GM23338 (cell line): ENCODE measurements around the gene AHNAK2. TPM values are rescaled to one million over a fixed set of nuclear protein-coding genes. Genes with fewer than 3 reads are reported as not detected.

Experiments
- ATAC-seq: fragments of 200-7000 bp; cut with Tn5 transposase; 3 replicates; pipeline ENCODE4 v1.9.1; 2020
- DNase-seq: peaks from one replicate; pipeline ENCODE4 v3.0.0-alpha.2; 2015; ENCODE audit warnings: low spot score
- H2AFZ ChIP-seq: fragments of 200-600 bp; sonication (generic); 2 replicates; pipeline ENCODE4 v1.8.0; 2016; ENCODE audit warnings: antibody characterized with exemption, mild to moderate bottlenecking, moderate library complexity
- H3F3A ChIP-seq: fragments of 200-600 bp; sonication (generic); replicated peaks from 2 replicates; pipeline ENCODE4 v1.8.0; 2017; ENCODE audit warnings: antibody characterized with exemption, mixed run types, low read depth
- H3K27ac ChIP-seq: fragments of 200-600 bp; sonication (generic); 2 replicates; pipeline ENCODE4 v1.6.1; 2016; ENCODE audit warnings: low read depth
- H3K27me3 ChIP-seq: fragments of 200-600 bp; sonication (generic); 2 replicates; pipeline ENCODE4 v1.8.0; 2016; ENCODE audit warnings: mild to moderate bottlenecking, mixed run types, moderate library complexity; ENCODE audit not compliant: insufficient read depth
- H3K36me3 ChIP-seq: fragments of 200-600 bp; sonication (generic); 2 replicates; pipeline ENCODE4 v1.8.0; 2016; ENCODE audit warnings: mild to moderate bottlenecking; ENCODE audit not compliant: insufficient read depth
- H3K4me1 ChIP-seq: fragments of 200-600 bp; sonication (generic); 2 replicates; pipeline ENCODE4 v1.8.0; 2016; ENCODE audit warnings: mild to moderate bottlenecking, moderate library complexity; ENCODE audit not compliant: insufficient read depth
- H3K4me2 ChIP-seq: fragments of 200-600 bp; sonication (generic); 2 replicates; pipeline ENCODE4 v1.7.1; 2017; ENCODE audit warnings: mixed run types
- H3K4me3 ChIP-seq: fragments of 200-600 bp; sonication (generic); 2 replicates; pipeline ENCODE4 v1.6.1; 2016; ENCODE audit warnings: mixed run types
- H3K79me2 ChIP-seq: fragments of 200-600 bp; sonication (generic); replicated peaks from 2 replicates; pipeline ENCODE4 v1.8.0; 2017; ENCODE audit warnings: mild to moderate bottlenecking; ENCODE audit not compliant: insufficient read depth
- H3K9me2 ChIP-seq: fragments of 200-600 bp; sonication (generic); 2 replicates; pipeline ENCODE4 v1.8.0; 2017; ENCODE audit not compliant: insufficient read depth
- H4K20me1 ChIP-seq: fragments of 200-600 bp; sonication (generic); replicated peaks from 2 replicates; pipeline ENCODE4 v1.8.0; 2017; ENCODE audit warnings: mild to moderate bottlenecking; ENCODE audit not compliant: insufficient read depth
- H3K27ac Mint-ChIP-seq: 2 replicates; pipeline ENCODE4 v1.8.0; 2020; ENCODE audit warnings: inconsistent platforms, mild to moderate bottlenecking, moderate library complexity, mixed read lengths
- H3K27me3 Mint-ChIP-seq: 3 replicates; pipeline ENCODE4 v1.8.0; 2022; ENCODE audit warnings: low read depth, mild to moderate bottlenecking, moderate library complexity, mixed read lengths, inconsistent platforms; ENCODE audit not compliant: insufficient read depth, poor library complexity
- H3K36me3 Mint-ChIP-seq: 3 replicates; pipeline ENCODE4 v1.8.0; 2021; ENCODE audit warnings: low read depth, mild to moderate bottlenecking, inconsistent platforms, moderate library complexity, mixed read lengths
- H3K4me1 Mint-ChIP-seq: 3 replicates; pipeline ENCODE4 v1.8.0; 2020; ENCODE audit warnings: mild to moderate bottlenecking, inconsistent platforms, mixed read lengths
- H3K4me3 Mint-ChIP-seq: 3 replicates; pipeline ENCODE4 v1.8.0; 2021; ENCODE audit warnings: moderate library complexity, mild to moderate bottlenecking, inconsistent platforms, mixed read lengths
- H3K9me3 Mint-ChIP-seq: 3 replicates; pipeline ENCODE4 v1.8.0; 2020; ENCODE audit warnings: moderate library complexity, mild to moderate bottlenecking, inconsistent platforms, mixed read lengths
- CREB1 ChIP-seq: fragments of 250-450 bp; sonication (Bioruptor Pico); IDR thresholded peaks from 2 replicates; pipeline ENCODE4 v1.5.0; 2020; ENCODE audit warnings: low read depth, mild to moderate bottlenecking, moderate library complexity
- CTCF ChIP-seq, 2 experiments: fragments of 200-600 bp in 1 of 2; sonication (generic) in 1 of 2; conservative IDR thresholded peaks; 2 replicates each; pipeline versions ENCODE4 v1.5.1 to v1.6.1; 2016 to 2017; ENCODE audit warnings: antibody characterized with exemption in 2 of 2, low read depth in 2 of 2, mild to moderate bottlenecking in 2 of 2, moderate library complexity in 1 of 2
- EZH2 ChIP-seq: fragments of 200-600 bp; sonication (generic); IDR thresholded peaks from one replicate; pipeline ENCODE4 v1.8.0; 2017; ENCODE audit warnings: antibody characterized with exemption, mild to moderate bottlenecking, low read depth; ENCODE audit not compliant: unreplicated experiment
- EZH2phosphoT487 ChIP-seq: fragments of 200-600 bp; sonication (generic); IDR thresholded peaks from one replicate; pipeline ENCODE4 v1.8.1; 2018; ENCODE audit warnings: antibody characterized with exemption; ENCODE audit not compliant: unreplicated experiment
- JUNB ChIP-seq: IDR thresholded peaks from one replicate; pipeline ENCODE4 v1.6.1; 2016; ENCODE audit warnings: antibody characterized with exemption; ENCODE audit not compliant: unreplicated experiment
- NANOG ChIP-seq: IDR thresholded peaks from 2 replicates; pipeline ENCODE4 v1.6.1; 2016; ENCODE audit warnings: antibody characterized with exemption, borderline replicate concordance
- POLR2AphosphoS5 ChIP-seq: IDR thresholded peaks from 2 replicates; pipeline ENCODE4 v1.6.1; 2016; ENCODE audit warnings: antibody characterized with exemption, low read depth
- REST ChIP-seq: IDR thresholded peaks from one replicate; pipeline ENCODE4 v1.6.1; 2018; ENCODE audit warnings: antibody characterized with exemption; ENCODE audit not compliant: unreplicated experiment
- STAT1 ChIP-seq: IDR thresholded peaks from one replicate; pipeline ENCODE4 v1.6.1; 2016; ENCODE audit warnings: antibody characterized with exemption; ENCODE audit not compliant: unreplicated experiment
- ZNF114 ChIP-seq: fragments of 250-450 bp; sonication (Bioruptor Pico); IDR thresholded peaks from 2 replicates; pipeline ENCODE4 v1.5.0; 2020; ENCODE audit warnings: mild to moderate bottlenecking, moderate library complexity
- ZNF331 ChIP-seq: fragments of 250-450 bp; sonication (Bioruptor Pico); IDR thresholded peaks from 2 replicates; pipeline ENCODE4 v1.5.0; 2020; ENCODE audit warnings: low read depth, mild to moderate bottlenecking, moderate library complexity
- polyA plus RNA-seq: library from polyadenylated mRNA; unstranded; fragments of >200 nt; fragmentation: Nextera tagmentation; extraction: Ambion mirVana; gene quantifications from 2 replicates; pipeline ENCODE4 v1.2.1, GENCODE V29; 2016
- total RNA-seq: library from RNA; depleted of rRNA; stranded (reverse); fragments of >200 nt; shearing (Covaris generic); gene quantifications from 2 replicates; pipeline ENCODE4 v1.2.3, GENCODE V29; 2014
- TF ChIP-seq, protein P1 (sequence below): IDR thresholded peaks from 2 replicates; pipeline ENCODE4 v1.6.1; 2016; ENCODE audit warnings: antibody characterized with exemption
- TF ChIP-seq, protein P2 (sequence below): fragments of 250-450 bp; sonication (Bioruptor Pico); IDR thresholded peaks from 2 replicates; pipeline ENCODE4 v1.5.0; 2020; ENCODE audit warnings: mild to moderate bottlenecking, moderate library complexity

Gene AHNAK2
- total and polyA plus RNA-seq, 2 experiments from 2014 or later: 1.1 to 2.6 TPM

DNA sequence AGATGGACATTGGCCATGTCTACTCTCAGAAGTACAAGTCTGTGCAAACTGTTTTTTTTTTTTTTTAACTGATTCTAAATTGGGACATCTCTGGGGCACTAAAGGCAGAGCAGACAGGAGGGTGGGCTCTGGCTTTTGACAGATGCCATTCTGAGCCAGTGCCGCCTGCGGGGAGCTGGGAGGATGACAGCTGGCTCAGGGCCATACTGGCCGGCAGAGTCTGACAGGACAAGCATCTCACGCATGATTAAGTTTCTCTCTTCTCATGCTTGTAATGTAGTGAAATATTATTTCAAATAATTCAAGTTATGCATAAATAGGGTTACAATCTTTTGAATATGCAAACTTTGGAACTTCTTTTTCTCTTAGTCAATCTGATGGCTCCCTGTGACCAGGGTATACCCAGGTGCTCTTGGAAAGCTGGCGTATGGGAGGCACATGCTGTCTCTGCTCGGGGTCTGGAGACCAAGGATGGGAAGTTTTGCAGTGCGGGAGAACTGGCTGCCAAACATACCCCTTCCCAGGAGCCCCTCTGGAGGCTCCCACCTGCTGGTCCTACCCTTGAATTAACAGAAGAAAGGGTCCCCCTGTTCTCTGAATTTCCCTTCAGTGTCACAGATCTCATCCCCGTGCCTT lies 35.1 kb upstream of the AHNAK2 start:
- Histone ChIP-seq H3K27ac (peak overlapping the region; percentile 19; the same call in 1 of the 2 replicates), H3K4me2 (no peak overlapping the region), H3K79me2 (peaks cover 94% of the 10 kb centered on the region), H3K27me3 (no peaks in the 10 kb centered on the region), H2AFZ (no peak overlapping the region), H3K9me2 (no peaks in the 10 kb centered on the region), H4K20me1 (peaks cover 69% of the 10 kb centered on the region), H3K36me3 (peaks cover 13% of the 10 kb centered on the region), H3K4me3 (no peak overlapping the region), H3K4me1 (peaks cover 25% of the 10 kb centered on the region), H3F3A (no peaks in the 10 kb centered on the region)
- DNase-seq: no peak
- TF ChIP-seq CTCF (conservative IDR thresholded peaks at IDR 0.05; ENCODE audit: low read depth in 2 of 2) (no peak), CREB1 (CRISPR knock-in tag) (no peak), EZH2phosphoT487 (no peak), STAT1 (no peak), JUNB (no peak), NANOG (no peak), REST (no peak), POLR2AphosphoS5 (no peak), EZH2 (no peak), ZNF331 (no peak), ZNF114 (CRISPR knock-in tag) (no peak)
- TF ChIP-seq, protein P1, sequence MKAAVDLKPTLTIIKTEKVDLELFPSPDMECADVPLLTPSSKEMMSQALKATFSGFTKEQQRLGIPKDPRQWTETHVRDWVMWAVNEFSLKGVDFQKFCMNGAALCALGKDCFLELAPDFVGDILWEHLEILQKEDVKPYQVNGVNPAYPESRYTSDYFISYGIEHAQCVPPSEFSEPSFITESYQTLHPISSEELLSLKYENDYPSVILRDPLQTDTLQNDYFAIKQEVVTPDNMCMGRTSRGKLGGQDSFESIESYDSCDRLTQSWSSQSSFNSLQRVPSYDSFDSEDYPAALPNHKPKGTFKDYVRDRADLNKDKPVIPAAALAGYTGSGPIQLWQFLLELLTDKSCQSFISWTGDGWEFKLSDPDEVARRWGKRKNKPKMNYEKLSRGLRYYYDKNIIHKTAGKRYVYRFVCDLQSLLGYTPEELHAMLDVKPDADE: no peak
- TF ChIP-seq, protein P2, sequence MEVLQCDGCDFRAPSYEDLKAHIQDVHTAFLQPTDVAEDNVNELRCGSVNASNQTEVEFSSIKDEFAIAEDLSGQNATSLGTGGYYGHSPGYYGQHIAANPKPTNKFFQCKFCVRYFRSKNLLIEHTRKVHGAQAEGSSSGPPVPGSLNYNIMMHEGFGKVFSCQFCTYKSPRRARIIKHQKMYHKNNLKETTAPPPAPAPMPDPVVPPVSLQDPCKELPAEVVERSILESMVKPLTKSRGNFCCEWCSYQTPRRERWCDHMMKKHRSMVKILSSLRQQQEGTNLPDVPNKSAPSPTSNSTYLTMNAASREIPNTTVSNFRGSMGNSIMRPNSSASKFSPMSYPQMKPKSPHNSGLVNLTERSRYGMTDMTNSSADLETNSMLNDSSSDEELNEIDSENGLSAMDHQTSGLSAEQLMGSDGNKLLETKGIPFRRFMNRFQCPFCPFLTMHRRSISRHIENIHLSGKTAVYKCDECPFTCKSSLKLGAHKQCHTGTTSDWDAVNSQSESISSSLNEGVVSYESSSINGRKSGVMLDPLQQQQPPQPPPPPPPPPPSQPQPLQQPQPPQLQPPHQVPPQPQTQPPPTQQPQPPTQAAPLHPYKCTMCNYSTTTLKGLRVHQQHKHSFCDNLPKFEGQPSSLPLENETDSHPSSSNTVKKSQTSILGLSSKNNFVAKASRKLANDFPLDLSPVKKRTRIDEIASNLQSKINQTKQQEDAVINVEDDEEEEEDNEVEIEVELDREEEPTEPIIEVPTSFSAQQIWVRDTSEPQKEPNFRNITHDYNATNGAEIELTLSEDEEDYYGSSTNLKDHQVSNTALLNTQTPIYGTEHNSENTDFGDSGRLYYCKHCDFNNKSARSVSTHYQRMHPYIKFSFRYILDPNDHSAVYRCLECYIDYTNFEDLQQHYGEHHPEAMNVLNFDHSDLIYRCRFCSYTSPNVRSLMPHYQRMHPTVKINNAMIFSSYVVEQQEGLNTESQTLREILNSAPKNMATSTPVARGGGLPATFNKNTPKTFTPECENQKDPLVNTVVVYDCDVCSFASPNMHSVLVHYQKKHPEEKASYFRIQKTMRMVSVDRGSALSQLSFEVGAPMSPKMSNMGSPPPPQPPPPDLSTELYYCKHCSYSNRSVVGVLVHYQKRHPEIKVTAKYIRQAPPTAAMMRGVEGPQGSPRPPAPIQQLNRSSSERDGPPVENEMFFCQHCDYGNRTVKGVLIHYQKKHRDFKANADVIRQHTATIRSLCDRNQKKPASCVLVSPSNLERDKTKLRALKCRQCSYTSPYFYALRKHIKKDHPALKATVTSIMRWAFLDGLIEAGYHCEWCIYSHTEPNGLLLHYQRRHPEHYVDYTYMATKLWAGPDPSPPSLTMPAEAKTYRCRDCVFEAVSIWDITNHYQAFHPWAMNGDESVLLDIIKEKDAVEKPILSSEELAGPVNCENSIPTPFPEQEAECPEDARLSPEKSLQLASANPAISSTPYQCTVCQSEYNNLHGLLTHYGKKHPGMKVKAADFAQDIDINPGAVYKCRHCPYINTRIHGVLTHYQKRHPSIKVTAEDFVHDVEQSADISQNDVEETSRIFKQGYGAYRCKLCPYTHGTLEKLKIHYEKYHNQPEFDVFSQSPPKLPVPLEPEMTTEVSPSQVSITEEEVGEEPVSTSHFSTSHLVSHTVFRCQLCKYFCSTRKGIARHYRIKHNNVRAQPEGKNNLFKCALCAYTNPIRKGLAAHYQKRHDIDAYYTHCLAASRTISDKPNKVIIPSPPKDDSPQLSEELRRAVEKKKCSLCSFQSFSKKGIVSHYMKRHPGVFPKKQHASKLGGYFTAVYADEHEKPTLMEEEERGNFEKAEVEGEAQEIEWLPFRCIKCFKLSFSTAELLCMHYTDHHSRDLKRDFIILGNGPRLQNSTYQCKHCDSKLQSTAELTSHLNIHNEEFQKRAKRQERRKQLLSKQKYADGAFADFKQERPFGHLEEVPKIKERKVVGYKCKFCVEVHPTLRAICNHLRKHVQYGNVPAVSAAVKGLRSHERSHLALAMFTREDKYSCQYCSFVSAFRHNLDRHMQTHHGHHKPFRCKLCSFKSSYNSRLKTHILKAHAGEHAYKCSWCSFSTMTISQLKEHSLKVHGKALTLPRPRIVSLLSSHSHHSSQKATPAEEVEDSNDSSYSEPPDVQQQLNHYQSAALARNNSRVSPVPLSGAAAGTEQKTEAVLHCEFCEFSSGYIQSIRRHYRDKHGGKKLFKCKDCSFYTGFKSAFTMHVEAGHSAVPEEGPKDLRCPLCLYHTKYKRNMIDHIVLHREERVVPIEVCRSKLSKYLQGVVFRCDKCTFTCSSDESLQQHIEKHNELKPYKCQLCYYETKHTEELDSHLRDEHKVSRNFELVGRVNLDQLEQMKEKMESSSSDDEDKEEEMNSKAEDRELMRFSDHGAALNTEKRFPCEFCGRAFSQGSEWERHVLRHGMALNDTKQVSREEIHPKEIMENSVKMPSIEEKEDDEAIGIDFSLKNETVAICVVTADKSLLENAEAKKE (CRISPR knock-in tag): no peak
- no peak for ATAC-seq
- Mint-ChIP-seq H3K4me1 (peaks cover 50% of the 10 kb centered on the region), H3K4me3 (no peak overlapping the region; the same call in 2 of the 3 replicates), H3K27ac (no peak overlapping the region), H3K36me3 (peaks cover 47% of the 10 kb centered on the region), H3K27me3 (peaks cover 12% of the 10 kb centered on the region), H3K9me3 (no peaks in the 10 kb centered on the region)
